SJSA1 (cell line): ENCODE results near the gene THEM4. TPM values are rescaled to one million over a fixed set of nuclear protein-coding genes. Genes with fewer than 3 reads are reported as not detected.
A peak's percentile ranks its signal among the peaks of the same experiment; 100 is the strongest.

Experiments
- DNase-seq, 2 experiments: peaks; one replicate each; pipeline ENCODE4 v3.0.0-alpha.2; 2015 to 2020; ENCODE audit warnings: low spot score in 2 of 2, low read depth in 1 of 2
- H3K27ac ChIP-seq: fragments of 250-450 bp; sonication (Bioruptor Pico); 2 replicates; pipeline ENCODE4 v1.5.1; 2020; ENCODE audit warnings: mild to moderate bottlenecking, moderate library complexity
- H3K27me3 ChIP-seq: fragments of 250-450 bp; sonication (Bioruptor Pico); replicated peaks from 2 replicates; pipeline ENCODE4 v1.5.1; 2020; ENCODE audit warnings: mild to moderate bottlenecking, moderate library complexity
- H3K36me3 ChIP-seq: fragments of 250-450 bp; sonication (Bioruptor Pico); 2 replicates; pipeline ENCODE4 v1.5.1; 2020; ENCODE audit warnings: mild to moderate bottlenecking
- H3K4me1 ChIP-seq: fragments of 250-450 bp; sonication (Bioruptor Pico); replicated peaks from 2 replicates; pipeline ENCODE4 v1.6.1; 2021; ENCODE audit warnings: mild to moderate bottlenecking
- H3K4me3 ChIP-seq: fragments of 250-450 bp; sonication (Bioruptor Pico); 2 replicates; pipeline ENCODE4 v1.5.1; 2020; ENCODE audit warnings: mild to moderate bottlenecking
- H3K9me3 ChIP-seq: fragments of 250-450 bp; sonication (Bioruptor Pico); replicated peaks from 2 replicates; pipeline ENCODE4 v1.5.1; 2020; ENCODE audit warnings: mild to moderate bottlenecking
- total RNA-seq: library from RNA; depleted of rRNA; stranded (reverse); fragments of >200 nt; shearing (Covaris generic); gene quantifications from 2 replicates; pipeline ENCODE4 v1.2.3, GENCODE V29; 2014

The THEM4 gene
- total RNA-seq, 1 experiment from 2014 or later = 9.5 TPM

DNA sequence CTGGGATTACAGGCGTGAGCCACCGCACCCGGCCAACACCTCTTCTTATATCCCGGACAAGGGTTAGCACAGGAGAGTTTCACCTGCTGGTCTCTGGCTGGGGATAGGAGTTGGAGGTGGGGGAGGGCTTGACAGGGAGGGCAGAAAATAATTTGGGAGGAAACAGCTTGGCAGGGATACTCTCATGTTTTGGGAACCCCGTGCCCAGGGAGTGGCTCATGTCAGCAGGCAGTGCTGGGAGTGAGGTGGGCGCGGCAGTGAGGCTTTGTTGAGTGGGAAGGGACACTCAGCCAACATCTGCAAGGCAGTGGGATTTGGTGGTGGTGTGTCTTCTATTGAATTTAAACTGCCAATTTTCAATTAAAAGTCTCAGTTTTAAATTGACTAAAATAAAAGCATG lies 54.7 kb downstream of the THEM4 start:
- Histone ChIP-seq H3K36me3 (no peaks in the 10 kb centered on the region), H3K27me3 (no peaks in the 10 kb centered on the region), H3K27ac (no peak overlapping the region), H3K9me3 (no peaks in the 10 kb centered on the region), H3K4me1 (peaks cover 28% of the 10 kb centered on the region), H3K4me3 (no peak overlapping the region)
- no peak for DNase-seq

DNA sequence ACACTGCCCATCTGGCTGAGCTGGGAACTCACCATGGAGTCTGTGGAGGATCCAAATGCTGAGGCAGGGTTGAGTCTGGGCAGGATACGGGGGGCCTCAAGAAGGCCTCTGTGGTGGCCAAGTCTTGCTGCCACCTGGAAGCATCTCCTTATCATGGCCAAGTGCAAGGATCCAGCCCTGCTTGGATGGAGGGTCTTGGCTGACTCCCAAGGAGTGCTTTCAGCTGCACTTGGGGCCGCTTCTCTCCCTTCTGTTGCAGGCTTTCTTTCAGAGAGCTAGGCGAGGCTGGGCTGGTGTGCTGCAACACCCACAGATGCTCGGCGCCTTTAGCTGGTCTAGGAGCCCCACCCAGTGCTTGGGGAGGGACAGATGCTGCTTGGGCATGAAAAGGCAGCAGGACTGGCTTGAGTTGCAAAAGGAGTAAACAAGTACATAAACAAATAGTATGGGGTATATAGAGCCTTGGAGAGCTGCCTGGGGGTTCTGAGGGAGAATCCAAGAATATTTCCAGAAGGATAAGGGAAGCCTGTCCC lies 55.8 kb downstream of the THEM4 start, which contains the start of gene THEM5:
Gene THEM5 (minus strand): TSS at position 302 of the 533 bp plus-strand sequence. CDS start 147 bp downstream, at position 155.
- no peak within 1 kb of the TSS for H3K27ac ChIP-seq
- no peaks in the 10 kb centered on the region for H3K27me3 ChIP-seq
- H3K4me3 ChIP-seq = no peak within 1 kb of the TSS
- DNase-seq = no peak
- no peaks in the 10 kb centered on the region for H3K36me3 ChIP-seq
- H3K9me3 ChIP-seq = no peaks in the 10 kb centered on the region
- H3K4me1 ChIP-seq = peaks cover 19% of the 10 kb centered on the region

DNA sequence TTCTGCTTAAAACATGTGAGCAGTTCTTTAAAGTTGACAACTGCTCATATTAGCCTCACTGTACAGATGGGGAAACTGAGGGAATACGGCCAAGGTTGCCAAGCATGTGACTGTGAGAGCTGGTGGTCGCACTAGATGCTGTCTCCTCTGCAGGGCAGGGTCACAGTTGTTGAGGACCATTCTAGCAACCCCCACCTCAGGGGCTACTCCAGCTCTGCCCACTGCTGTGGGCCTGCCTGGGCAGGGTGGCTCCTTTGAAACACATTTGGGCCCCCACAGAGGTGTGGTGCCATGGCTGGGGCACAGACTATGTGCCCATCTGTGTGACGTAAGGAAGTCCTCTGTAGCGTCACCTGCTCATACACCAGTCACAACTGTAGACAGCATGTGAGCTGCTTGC lies 56.6 kb downstream of the THEM4 start:
- H3K9me3 ChIP-seq = no peaks in the 10 kb centered on the region
- no peaks in the 10 kb centered on the region for H3K27me3 ChIP-seq
- H3K36me3 ChIP-seq = no peaks in the 10 kb centered on the region

DNA sequence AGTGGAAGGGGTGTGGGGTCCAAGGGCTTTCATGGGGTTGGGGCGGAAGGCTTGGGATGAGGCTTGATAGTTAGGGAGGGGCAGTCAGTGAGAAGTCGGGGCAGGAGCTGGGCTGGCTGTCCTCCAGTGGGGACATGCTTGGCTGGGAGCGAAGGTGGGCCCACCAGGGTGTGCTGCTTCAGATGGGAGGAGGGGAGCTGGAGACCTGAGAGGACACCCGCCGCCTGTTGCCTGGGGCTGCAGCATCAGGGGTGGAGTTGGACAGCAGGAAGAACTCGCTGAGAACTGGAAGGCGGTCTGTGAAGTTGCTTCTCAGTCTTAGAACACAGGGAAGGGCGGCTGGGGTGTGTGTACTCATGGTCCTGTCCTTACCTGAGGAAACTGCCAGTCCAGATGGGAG lies 57.4 kb downstream of the THEM4 start:
- no peaks in the 10 kb centered on the region for H3K9me3 ChIP-seq
- H3K4me1 ChIP-seq = peaks cover 9% of the 10 kb centered on the region
- H3K36me3 ChIP-seq = no peaks in the 10 kb centered on the region
- no peak overlapping the region for H3K27ac ChIP-seq
- no peaks in the 10 kb centered on the region for H3K27me3 ChIP-seq
- no peak overlapping the region for H3K4me3 ChIP-seq
- DNase-seq = peak in 1 of 2 experiments; percentile 38

More for the DNA sequence above, 56.6 kb downstream of the THEM4 start:
- Histone ChIP-seq H3K4me1 (peaks cover 12% of the 10 kb centered on the region), H3K4me3 (no peak overlapping the region), H3K27ac (no peak overlapping the region)
- no peak for DNase-seq

DNA sequence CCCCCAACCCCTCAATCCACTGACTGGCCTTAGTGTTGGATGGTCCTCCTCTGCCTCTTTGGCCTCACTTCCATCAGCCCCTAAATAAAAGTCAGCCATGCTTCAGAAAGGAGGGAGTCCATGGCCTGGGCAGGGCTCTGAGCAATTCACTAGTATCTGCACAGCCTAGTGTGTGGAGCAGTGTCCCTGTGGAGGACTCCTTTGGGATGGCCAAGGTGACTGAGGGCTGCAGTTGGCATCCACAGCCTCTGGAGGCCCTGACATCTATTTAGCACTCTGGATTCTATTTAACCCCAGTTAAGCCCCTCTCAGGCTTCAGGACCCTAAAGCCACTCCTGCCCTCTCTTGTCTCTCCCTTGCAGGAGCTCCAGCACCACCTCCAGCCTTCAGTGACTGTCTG lies 59.4 kb downstream of the THEM4 start:
- Histone ChIP-seq H3K36me3 (no peaks in the 10 kb centered on the region), H3K4me3 (no peak overlapping the region), H3K27ac (no peak overlapping the region), H3K4me1 (peaks cover 18% of the 10 kb centered on the region), H3K9me3 (no peaks in the 10 kb centered on the region), H3K27me3 (no peaks in the 10 kb centered on the region)
- no peak for DNase-seq

DNA sequence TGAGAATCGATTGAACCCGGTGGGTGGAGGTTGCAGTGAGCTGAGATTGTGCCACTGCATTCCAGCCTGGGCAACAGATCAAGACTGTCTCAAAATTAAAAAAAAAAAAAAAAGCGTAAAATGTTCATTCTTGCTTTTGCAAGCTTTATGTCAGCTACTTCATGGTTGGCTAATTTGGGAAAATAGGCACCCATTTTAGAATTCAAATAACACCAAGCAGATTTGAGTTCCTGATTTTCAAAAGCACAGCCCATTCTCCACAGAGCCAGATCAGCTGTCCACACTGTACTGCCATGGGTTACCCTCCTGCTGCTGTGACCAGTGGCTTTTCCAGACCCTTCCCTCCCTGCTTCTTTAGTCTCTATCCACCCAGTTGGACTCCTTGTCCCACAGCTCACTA lies 60.2 kb downstream of the THEM4 start:
- Histone ChIP-seq H3K36me3 (no peaks in the 10 kb centered on the region), H3K27ac (no peak overlapping the region), H3K27me3 (no peaks in the 10 kb centered on the region), H3K4me3 (no peak overlapping the region), H3K9me3 (no peaks in the 10 kb centered on the region), H3K4me1 (peaks cover 18% of the 10 kb centered on the region)
- DNase-seq = no peak

DNA sequence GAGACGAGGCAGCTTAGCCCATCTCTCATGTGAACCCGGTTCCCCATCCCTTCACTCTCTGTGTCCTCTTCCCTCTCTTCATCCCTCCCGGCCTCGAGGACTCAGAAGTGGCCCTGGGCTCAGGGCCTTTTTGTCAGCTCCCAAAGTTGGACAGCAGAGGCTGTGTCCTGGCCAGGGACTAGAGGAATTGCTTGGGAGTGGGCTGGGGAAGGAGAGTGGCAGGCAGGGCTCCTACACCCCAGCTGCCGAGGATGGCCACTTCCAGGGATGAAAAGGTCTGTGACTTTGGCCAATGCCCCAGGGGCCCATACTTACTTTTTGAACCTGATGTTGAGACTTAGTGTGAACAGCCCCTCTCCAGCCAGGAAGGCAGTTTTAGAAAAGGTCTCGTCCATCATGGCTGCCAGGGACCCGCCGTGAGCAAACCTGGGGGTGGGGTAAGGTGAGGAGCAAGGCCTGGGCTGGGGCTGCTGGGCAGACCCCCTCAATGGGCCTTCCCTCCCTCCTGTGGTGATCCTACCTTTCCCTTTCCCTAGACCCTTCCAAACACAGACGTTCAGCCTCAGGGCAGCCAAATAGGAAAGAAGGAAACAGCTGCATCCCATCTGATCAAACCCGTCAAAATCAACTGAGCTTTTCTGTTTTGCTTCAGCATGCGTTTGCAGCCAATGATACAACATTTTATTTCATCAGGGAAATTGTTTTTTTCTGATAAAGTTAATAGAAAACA lies 61.3 kb downstream of the THEM4 start:
- H3K4me1 ChIP-seq = peaks cover 18% of the 10 kb centered on the region
- no peaks in the 10 kb centered on the region for H3K27me3 ChIP-seq
- no peak overlapping the region for H3K4me3 ChIP-seq
- H3K9me3 ChIP-seq = no peaks in the 10 kb centered on the region
- DNase-seq = no peak
- no peak overlapping the region for H3K27ac ChIP-seq
- H3K36me3 ChIP-seq = no peaks in the 10 kb centered on the region

DNA sequence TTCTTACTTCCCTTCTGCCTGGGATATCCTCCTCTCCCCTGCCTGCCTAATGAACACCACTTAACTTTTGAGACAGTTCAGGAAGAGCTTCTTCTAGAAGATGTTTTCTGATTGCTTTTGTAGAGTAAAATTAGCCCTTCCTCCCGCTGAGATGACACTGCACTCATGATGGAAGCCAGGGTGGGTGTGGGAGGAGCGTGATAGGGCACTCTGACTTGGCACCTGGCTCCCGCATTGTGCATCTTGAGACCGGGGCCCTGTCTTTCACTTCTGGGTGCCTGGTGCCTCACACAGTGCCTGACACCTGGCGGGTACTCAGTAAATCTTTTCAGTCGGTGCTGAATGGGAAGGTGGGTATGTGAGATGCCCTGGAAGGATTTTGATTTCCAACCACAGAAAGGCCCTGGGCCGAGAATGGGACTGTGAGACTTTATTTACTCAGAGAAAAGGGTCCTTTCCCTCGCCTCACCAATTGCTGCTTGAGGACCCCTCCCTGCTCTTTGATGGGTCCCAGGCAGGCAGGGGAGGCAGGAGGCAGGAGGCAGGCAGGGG lies 62.5 kb downstream of the THEM4 start:
- no peaks in the 10 kb centered on the region for H3K9me3 ChIP-seq
- H3K27me3 ChIP-seq = no peaks in the 10 kb centered on the region
- H3K4me1 ChIP-seq = peaks cover 19% of the 10 kb centered on the region
- H3K36me3 ChIP-seq = no peaks in the 10 kb centered on the region
- H3K4me3 ChIP-seq = no peak overlapping the region
- DNase-seq = no peak
- peak overlapping the region; percentile 52 for H3K27ac ChIP-seq

DNA sequence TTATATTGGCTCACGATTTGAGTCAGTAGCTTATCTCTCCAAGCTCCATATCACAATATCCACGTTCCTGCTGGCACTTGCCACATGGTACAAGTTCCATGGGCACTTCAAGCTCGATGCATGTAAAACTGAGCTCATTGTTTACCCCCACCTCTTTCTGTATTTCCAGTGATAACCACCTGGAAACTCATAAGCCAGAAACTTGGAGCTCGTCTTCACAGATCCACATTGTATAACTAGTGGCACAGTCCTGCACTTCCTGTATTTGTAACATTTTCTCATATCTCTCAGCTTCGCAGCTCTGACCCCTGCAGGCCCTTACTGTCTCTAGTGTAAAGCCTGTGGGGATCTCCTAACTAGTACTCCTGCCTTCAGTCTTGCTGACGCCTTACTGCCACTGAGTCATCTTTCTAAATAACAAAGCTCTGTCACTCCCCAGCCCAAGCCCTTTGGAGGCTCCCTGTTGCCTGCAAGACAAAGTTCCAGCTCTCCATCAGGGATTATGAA lies 63.2 kb downstream of the THEM4 start:
- peak overlapping the region; percentile 55 for H3K27ac ChIP-seq
- peak; percentile 82 to 89 for DNase-seq
- H3K27me3 ChIP-seq = no peaks in the 10 kb centered on the region

DNA sequence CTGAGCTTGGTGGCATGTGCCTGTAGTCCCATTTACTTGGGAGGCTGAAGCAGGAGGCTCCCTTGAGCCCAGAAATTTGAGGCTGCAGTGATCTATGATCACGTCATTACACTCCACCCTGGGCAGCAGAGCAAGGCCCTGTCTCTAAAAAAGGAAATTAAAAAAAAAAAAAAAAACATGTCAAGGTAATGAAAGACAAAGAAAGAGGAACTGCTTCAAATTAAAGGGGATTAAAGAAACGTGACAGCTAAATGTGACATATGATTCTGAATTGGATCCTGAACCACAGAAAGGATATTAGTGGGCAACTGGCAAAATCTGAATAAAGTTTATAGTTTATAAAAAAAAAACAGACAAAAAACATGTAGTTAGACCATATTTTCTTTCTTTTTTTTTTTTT lies 65.9 kb downstream of the THEM4 start:
- no peaks in the 10 kb centered on the region for H3K36me3 ChIP-seq
- H3K4me1 ChIP-seq = peaks cover 42% of the 10 kb centered on the region
- H3K27me3 ChIP-seq = no peaks in the 10 kb centered on the region
- H3K4me3 ChIP-seq = no peak overlapping the region
- H3K27ac ChIP-seq = no peak overlapping the region
- no peaks in the 10 kb centered on the region for H3K9me3 ChIP-seq
- no peak for DNase-seq

More for the DNA sequence above, 63.2 kb downstream of the THEM4 start:
- no peak overlapping the region for H3K4me3 ChIP-seq
- peaks cover 25% of the 10 kb centered on the region for H3K4me1 ChIP-seq
- H3K9me3 ChIP-seq = no peaks in the 10 kb centered on the region
- no peaks in the 10 kb centered on the region for H3K36me3 ChIP-seq

DNA sequence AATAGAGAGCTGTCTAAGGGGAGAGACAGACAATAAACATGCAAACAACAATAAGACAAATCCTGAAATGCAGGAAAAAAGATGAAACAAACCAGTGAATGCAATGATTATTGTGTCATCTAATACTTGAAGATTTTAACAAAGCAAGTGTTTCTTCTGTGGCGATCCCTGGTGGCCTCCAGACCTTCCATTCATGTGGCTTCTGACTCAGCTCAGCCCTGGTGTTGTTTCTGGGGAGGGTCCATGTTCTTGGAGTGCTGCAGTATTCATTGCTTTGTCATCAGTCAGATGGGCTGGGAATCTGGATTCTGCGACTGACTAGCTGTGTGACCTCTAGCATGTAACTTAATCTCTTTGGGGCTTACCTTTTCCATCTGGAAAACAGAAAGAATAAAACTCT lies 68.2 kb downstream of the THEM4 start:
- H3K36me3 ChIP-seq = no peaks in the 10 kb centered on the region

DNA sequence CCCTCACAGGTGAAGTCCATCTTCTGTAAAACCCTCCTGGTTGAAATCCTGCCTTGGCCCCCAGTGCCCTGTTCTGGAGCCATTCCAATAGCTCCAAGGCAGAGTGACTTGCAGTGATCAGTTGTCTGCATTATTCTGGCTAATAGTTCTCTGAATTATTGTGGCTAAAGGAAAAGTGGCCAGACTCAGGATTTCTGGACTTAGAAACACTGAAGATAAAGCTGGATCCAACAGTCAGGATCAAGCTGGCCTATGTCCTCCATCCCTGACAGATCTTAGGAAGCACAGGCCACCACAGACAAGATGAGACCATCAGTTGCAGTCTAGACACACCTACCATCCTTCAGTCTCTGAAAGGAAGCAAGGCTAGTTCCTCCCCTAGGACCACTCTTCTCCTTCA lies 68.9 kb downstream of the THEM4 start:
- H3K27me3 ChIP-seq = no peaks in the 10 kb centered on the region
- H3K36me3 ChIP-seq = no peaks in the 10 kb centered on the region
- no peak for DNase-seq
- H3K9me3 ChIP-seq = no peaks in the 10 kb centered on the region
- peaks cover 27% of the 10 kb centered on the region for H3K4me1 ChIP-seq
- peak overlapping the region; percentile 57 for H3K27ac ChIP-seq
- H3K4me3 ChIP-seq = peak overlapping the region; percentile 37

More for the DNA sequence above, 68.2 kb downstream of the THEM4 start:
- Histone ChIP-seq H3K27ac (peak overlapping the region; percentile 19; the same call in 1 of the 2 replicates), H3K27me3 (no peaks in the 10 kb centered on the region), H3K4me1 (peaks cover 32% of the 10 kb centered on the region), H3K9me3 (no peaks in the 10 kb centered on the region), H3K4me3 (no peak overlapping the region)
- DNase-seq = peak; percentile 52 to 71

DNA sequence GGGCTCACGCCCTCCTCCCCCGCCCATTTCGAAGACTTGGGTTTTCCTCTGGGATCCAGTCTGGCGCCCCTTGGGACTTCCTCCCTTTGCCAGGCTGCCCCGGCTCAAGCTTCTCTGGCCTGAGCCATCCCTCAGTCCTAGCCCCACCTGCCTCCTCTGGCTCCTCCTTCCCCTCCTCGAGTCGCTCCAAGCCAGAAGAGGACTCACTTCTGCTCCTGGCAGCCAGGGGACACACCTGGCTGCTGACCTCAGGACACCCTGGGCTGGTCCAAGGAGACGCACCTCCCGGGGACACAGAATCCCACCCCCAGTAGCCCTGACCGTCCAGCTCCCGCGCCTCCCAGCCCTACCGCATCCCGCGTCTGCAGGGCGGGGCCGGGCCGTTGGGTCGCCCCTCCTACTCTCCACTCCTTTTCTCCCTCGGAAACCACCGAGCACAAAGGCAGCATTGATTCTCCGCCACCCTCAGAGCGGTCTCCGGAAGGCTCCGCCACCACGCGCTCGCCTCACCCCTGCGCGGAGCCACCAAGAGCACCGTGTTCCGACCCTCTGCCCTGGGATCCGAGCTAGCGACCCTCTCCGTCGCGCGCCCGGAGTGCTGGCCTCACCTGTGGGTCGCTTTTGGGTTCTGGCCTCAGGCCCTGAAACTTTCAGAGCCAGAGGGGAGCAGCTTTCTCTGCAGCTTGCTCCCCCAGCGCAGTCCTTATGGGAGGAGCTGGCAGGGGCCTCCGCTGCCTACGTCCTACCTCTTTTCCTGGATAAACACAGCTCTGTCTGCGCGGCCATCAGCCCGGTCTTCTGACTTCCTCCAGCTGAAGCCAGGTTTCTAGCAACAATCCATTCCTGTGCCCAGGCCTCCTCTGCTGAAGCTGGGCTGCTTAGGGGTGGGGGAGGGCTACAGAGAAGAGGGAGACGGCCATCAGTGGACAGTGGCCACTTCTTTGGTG lies 69.6 kb downstream of the THEM4 start, which contains the start of gene C2CD4D:
Gene C2CD4D (minus strand): TSS at position 364 of the 947 bp plus-strand sequence. CDS start 831 bp downstream, outside the sequence.
- peak within 1 kb of the TSS; percentile 57 for H3K27ac ChIP-seq
- no peaks in the 10 kb centered on the region for H3K27me3 ChIP-seq
- no peaks in the 10 kb centered on the region for H3K9me3 ChIP-seq
- no peaks in the 10 kb centered on the region for H3K36me3 ChIP-seq
- H3K4me1 ChIP-seq = peaks cover 27% of the 10 kb centered on the region
- peak within 1 kb of the TSS; percentile 37 for H3K4me3 ChIP-seq
- DNase-seq = peak; percentile 51 to 67
